HUES6 (cell line): ENCODE measurements around the gene JMY.

Source experiments
- H3K27ac ChIP-seq: 2 replicates; pipeline ENCODE4 v1.7.0; 2013; ENCODE audit warnings: low read depth, mild to moderate bottlenecking, low read length, inconsistent platforms
- H3K27me3 ChIP-seq: 2 replicates; pipeline ENCODE4 v1.6.1; 2013; ENCODE audit warnings: low read length; ENCODE audit not compliant: control insufficient read depth, insufficient read depth
- H3K36me3 ChIP-seq: 2 replicates; pipeline ENCODE4 v1.6.1; 2013; ENCODE audit warnings: low read length; ENCODE audit not compliant: control insufficient read depth, insufficient read depth
- H3K4me1 ChIP-seq: 2 replicates; pipeline ENCODE4 v1.6.1; 2013; ENCODE audit warnings: low read length; ENCODE audit not compliant: control insufficient read depth, insufficient read depth
- H3K4me3 ChIP-seq: 2 replicates; pipeline ENCODE4 v1.5.1; 2013; ENCODE audit warnings: low read depth, low read length
- H3K9ac ChIP-seq: one replicate; pipeline ENCODE4 v1.6.1; 2013; ENCODE audit warnings: mild to moderate bottlenecking, low read length
- H3K9me3 ChIP-seq: 2 replicates; pipeline ENCODE4 v1.6.1; 2013; ENCODE audit warnings: low read depth, low read length; ENCODE audit not compliant: control insufficient read depth, insufficient read depth

JMY gene

DNA sequence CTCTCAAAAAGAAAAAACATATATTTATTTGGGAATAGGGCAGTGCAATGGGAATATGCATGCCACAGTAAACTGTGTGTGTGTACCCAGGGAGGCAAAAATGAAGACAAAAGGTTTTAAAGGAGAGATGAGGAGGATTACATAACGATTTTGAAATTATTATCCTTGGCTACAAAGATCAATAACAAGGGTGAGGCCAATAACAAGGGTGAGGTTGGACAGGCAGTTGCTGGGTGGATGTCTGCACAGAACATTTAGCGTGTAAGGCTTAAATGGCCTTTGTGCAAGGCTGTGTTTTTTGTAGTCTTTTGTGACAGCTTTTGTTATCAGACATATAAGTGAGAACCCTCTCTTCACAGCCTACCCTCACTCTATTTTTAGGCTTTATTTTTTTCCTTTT, 114.0 kb downstream of the JMY start:
- no peaks in the 10 kb centered on the region for H3K4me1 ChIP-seq
- H3K9me3 ChIP-seq: peaks cover 8% of the 10 kb centered on the region
- H3K9ac ChIP-seq: no peak overlapping the region
- H3K27ac ChIP-seq: no peak overlapping the region
- no peaks in the 10 kb centered on the region for H3K27me3 ChIP-seq
- H3K36me3 ChIP-seq: no peaks in the 10 kb centered on the region
- no peak overlapping the region for H3K4me3 ChIP-seq

- Histone ChIP-seq H3K4me1 (no peaks in the 10 kb centered on the region), H3K9ac (no peak overlapping the region), H3K27ac (no peak overlapping the region)
Observed at GRCh38 chr5:79357398-79357797, 121.5 kb downstream of the JMY start.

More at GRCh38 chr5:79357398-79357797, 121.5 kb downstream of the JMY start:
- H3K36me3 ChIP-seq: no peaks in the 10 kb centered on the region
- no peaks in the 10 kb centered on the region for H3K27me3 ChIP-seq
- H3K9me3 ChIP-seq: peaks cover 7% of the 10 kb centered on the region
- no peak overlapping the region for H3K4me3 ChIP-seq
